Stimulated activated CD8-positive, alpha-beta memory T cell treated with anti-CD3 and anti-CD28 coated beads, Interleukin-15, amount 100 ng/mL, for 1 hour (primary cell): ENCODE results near the gene ZFYVE28.
A peak's percentile ranks its signal among the peaks of the same experiment; 100 is the strongest.

Source experiments
- DNase-seq: peaks from one replicate; pipeline ENCODE4 v3.0.0-alpha.2; 2020; ENCODE audit warnings: low read depth

Gene ZFYVE28

DNA sequence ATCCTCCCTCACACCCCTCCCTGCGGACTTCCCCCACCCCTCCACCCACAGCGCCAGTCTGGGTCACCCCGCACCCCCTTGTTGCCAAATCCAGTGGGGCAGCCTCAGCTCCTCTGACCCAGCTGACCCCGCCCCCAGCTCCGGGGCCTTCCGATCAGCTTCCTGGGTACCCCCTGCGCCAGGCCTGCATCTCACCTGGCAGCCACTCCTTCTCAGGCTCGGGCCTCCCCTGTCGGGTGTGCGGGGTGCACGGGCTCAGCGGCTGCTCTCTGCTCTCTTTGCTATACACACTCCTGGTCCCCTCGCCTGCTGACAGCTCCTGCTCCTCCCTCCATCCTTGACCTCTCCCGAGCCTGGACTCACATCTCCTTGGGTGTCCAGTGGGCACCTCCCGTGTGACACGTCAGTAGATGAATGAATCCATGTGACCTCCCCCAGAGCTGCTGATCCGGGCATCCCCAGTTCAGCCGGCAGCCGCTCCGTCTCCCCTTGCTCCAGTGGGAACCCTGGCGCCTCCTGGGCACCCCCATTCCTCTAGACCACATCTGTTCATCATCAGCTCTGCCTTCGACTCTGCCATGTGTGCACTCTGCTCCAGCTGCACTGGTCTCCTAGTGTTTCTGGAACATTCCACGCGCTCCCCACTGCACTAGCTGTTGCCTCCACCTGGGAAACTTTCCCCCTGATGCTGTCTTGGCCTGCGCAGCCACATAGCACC is 10.2 kb upstream of the ZFYVE28 start:
- DNase-seq = no peak

DNA sequence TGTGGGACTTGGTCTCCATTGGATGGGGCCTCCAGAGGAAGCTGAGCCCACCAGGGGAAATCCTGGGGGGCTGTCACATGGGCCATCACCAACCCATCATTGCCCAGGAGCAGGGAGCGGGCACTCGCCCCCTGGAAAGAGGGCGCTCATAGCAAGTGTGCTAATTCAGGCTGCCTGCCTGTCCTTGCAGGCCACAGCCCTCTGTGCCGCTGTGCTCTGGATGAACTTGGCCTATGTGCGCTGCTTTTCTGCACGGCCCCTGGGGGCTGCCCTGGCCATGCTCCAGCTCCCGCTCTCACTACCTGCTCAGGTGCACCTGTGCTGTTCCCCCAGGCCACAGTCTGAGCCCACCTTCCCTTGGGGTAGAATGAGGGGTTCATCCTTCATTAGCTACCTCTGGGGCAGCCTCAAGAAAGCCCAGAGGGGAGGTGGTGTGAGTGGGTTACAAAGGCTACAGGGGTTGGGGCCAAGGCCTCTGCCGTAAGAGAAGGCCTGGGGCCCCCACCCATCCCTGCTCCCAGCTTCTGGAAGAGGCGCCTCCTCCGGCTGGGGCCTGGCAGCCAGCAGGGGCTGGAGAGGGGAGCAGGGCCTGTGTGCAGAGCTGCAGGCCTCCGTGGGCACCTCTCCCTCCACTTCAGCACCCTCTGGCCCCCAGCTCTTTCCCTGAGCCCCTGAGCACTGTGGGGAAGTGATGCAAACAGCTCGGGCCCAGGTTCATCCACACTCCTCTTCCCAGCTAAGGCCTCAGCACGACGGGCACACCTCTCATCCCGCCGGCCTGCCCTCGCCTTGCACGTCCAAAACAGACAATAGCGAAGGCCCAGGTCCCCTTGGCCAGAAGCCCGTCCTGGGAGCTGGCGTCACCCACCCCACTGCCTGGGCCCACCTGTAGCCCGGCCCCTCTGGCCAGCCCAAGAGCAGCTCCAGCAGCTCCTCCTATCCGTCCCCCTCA is 9.2 kb upstream of the ZFYVE28 start:
- DNase-seq = no peak

DNA sequence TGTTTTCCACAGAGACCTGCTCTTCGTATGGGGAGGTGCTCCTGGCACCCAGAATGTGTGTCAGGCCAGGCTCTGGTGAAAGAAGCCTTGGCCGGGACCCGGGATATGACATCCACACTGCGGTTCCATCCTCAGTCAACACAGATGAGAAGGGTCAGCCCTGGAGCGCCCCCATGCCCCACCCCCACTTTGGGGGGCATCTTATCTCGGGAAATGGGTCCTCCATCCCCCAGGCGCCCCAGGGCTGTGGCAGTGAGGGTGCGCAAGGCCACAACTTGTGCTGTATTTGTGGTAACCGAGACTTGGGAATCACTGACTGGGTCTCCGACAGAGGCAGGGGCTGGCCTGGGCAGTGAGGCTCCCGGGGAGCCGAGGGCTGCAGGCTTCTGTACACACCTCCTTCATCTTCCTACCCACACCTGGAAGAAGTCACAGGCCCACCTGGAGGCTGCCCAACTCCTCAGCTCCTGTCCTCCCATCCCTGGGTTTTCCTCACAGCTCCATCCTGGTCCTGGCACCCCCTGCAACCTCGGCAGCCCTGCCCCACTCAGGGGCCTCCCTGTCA is 8.3 kb upstream of the ZFYVE28 start:
- DNase-seq = no peak

DNA sequence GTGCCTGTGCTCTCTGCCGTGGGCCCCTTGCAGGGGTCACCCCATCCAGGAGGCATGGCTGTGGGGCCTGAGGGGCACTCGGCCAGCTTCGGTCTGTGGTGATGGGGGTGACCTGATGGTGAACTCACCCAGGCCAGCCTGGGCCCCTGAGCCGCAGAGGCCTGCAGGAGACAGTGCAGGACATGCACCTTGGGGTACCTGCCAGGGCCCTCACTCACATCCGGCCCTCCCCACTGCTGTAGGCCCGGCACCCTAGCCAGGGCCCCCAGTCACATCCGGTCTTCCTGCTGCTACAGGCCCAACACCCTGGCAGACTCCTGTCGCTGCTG is 7.6 kb upstream of the ZFYVE28 start:
- DNase-seq = no peak

DNA sequence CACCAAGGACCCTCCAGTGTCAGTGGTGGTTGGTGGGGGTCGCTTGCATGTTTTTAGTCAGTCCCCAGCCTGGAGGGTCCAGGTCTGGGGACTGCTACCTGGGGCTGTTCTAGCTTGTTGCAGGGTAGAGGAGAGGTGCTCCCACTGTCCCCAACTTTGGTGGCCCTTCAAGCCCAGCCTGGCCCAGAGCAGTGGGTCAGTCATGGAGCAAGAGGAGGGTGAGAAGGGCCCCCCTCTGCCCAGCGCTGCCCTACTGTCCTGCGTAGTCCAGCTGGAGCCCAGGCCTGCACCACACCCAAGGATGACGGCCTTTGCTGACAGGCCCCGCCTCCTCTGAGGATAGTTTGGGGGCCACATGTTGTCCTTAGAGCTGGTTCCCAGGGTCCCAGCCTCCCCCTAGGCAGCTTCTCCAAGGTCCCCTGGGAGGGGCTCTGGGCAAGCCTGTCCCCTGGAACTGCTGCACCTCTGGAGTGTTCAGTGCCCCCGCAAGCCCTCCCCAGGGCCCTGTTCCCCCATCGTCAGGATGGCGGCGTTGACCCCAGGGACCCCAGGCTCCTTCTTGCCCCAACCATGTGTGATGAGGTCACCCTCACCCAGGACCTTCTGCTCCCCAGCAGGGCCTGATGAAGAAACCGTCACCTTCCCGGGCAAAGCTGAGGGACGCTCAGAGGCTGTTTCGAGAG is 7.1 kb upstream of the ZFYVE28 start:
- DNase-seq = no peak

DNA sequence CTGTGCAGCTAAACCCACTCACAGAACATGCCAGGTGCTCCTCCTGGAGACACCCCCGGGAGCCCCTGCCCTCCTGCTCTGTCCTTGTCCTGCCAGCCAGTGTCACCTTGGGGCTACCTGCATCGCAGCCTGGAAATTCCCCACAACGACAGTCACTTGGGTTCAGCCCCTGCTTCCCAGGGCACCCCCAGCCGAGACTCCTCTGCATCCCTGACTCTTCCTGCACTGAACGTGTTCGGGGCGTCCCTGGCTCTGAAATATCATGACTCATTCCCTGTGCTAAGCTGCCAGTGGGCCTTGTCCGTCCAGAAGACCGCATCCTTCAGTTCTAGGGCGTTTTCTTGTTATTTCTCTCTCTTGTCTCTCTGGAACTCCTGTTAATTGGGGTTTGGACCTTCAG is 6.1 kb upstream of the ZFYVE28 start:
- no peak for DNase-seq

DNA sequence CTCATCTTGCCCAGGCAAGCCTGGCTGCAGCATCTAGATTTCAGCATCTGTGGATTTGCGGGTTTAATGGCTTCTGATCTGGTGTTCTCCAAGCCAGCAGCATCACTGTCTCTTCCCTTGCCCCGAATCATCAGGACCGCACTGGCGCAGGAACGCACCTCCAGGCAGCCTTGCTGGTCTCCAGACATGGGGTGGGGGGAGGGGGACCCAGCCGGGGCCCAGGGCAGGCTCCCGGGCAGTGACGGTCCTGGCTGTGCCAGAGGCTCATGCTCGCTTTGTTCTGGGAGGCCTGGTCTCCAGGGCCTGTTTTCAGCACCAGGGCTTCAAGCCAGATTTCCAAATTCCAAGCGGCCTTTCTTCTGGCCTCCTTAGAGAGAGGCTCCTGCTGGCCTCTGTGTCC is 5.2 kb upstream of the ZFYVE28 start:
- DNase-seq = no peak

DNA sequence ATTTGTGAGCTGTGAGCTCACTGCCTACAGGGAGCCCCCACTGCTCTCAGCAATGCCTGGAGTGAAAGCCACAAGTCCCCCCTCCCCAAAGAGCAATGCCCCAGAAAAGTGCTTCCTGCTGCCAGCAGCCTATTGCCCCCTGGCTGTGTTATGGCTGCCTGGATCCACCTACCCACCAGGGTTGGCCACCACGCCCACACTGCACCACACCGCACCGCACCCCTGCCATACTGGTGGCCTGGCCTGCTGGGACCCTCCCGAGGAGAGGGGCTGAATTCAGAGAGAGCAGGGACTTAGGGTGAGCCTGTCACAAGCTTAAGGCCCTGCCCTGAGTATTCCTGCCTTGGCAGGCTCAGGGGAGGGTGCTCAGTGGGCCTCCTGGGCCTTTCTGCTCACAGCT is 4.6 kb upstream of the ZFYVE28 start:
- no peak for DNase-seq

DNA sequence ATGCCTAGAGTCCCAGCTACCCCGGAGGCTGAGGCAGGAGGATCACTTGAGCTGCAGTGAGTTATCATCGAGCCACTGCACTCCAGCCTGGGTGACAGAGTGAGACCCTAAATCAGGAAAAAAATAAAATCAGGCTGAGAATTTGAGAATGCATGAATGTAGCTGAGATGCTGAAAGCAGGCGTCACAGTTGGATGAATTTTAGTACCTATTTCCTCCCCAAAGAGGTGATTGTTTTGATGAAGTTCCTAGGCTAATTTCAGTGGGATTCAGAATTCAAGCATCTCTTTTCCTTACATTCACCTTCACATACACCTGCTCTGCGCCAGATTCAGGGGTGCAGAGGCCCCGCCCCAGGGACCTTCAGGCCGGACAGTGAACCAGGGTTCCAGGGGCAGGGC is 3.5 kb upstream of the ZFYVE28 start:
- DNase-seq = no peak

DNA sequence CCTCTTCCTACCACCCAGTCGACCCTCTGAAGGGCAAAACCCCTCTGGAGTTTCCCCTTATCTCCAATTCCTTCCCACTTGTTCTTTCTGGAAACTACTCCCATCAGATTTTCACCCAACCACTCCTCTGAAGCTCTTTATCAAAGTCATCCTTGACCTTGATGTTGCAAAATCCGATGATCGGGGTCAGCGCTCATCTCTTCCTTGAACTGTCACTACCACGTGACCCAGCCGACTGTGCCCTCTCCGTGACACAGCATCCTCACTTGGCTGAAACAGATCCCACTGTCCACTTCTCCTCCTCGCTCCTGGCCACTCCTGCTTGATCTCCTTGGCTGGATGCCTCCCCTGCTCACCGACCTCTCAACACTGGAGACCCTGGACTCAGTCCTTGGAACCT is 1.4 kb upstream of the ZFYVE28 start:
- no peak for DNase-seq

DNA sequence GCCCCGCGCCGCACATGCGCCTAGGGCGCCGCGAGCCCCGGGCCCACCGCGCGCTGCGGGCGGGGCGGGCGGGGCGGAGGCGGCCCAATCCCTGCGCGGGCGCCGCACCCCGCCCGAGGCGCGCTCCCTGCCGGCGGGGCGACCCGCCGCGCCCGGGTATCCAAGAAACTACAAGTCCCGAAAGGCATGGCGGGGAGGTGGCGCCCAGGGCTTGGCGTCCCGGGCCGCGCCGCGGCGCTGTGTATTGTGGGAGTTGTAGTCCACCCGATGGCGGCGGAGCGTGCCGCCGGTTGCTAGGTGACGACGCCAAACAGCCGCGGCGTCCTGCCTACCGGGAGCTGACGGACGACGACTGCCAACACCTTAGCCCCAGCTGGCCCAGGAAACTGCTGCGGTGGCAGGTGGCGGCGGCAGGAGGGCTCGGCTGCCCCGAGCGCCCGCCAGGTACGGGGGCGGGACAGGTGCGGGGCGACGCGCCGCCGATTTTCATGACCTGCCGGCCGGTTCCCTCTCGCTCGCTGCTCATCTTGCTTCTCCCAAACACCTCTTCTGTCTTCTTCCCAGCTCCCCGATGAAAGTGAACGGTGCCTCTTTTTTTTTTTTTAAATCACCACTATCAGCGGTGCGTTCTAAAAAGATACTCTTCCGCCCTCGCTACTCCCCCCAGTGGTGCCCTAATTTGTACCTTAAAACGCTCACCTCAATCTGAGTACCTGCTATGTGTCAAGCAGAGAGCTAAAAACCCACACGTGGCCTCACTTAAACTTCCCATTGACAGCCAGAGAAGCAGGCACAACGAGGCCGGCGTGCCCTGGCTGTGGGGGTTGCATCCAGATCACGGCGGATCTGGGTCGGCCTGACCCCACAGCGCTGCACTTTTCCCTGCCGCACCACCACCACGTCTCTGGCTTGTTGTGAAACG is 466 bp upstream of the ZFYVE28 start, which contains the start of gene CFAP99:
Gene CFAP99, plus strand, starts transcription at position 306 of the 922 bp plus-strand sequence.
- DNase-seq = peak; percentile 97

DNA sequence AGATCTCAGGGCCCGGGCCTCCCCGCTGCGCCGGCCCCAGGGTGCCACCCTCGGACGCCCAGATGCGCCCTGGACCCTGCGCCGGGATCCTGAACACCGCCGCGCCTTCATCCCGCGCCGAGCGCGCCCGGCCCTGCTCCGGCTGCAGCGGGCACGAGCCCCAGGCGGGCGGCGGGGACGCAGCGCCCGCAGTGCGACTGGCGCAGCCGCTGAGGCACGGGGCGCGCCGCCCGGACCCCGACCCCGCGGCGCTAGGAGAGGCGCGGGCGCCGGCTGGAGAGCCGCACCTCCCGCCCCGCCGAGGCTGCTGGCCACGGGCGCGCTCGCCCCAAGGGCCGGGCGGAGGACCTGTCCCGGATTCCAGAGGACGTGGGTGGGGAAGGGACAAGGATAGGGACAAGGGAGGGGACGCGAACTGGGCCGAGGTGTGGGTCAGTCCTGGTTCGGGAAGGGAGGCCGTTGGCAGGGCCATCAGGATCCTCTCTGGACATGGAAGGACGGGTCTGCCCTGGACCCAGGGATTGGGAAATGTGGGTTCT is 1.1 kb downstream of the ZFYVE28 start:
- no peak for DNase-seq

DNA sequence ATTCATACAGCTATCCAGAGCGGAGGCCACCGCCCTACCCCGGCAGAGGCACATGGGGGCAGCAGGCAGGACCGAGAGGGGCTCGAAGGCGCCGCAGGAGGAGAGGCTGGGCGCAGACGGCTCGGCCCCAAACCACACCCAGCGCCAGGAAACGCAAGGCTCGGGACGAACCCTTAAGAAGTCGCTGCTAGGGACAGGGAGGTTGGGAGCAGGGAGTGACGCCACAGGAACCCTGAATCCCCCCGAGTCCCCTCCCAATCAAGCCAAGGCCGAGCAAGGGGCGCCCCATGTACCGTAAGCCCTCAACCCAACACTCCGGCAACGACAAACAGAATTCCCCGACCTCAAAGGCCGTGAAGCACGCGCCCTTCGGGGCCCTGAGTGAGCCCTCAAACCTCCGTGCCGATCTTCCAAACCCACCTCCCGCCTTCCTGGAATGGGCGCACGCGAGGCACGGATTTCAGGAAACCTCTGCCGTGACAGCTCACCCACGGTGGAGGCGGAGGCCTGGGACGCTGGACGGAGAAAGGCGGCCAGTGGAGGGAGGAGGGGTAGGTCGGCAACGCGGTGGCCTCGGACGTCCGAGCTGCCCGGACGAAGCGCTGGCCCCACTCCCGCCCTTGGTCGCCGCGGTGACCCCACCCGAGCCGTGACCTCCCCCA is 1.8 kb downstream of the ZFYVE28 start:
- no peak for DNase-seq

DNA sequence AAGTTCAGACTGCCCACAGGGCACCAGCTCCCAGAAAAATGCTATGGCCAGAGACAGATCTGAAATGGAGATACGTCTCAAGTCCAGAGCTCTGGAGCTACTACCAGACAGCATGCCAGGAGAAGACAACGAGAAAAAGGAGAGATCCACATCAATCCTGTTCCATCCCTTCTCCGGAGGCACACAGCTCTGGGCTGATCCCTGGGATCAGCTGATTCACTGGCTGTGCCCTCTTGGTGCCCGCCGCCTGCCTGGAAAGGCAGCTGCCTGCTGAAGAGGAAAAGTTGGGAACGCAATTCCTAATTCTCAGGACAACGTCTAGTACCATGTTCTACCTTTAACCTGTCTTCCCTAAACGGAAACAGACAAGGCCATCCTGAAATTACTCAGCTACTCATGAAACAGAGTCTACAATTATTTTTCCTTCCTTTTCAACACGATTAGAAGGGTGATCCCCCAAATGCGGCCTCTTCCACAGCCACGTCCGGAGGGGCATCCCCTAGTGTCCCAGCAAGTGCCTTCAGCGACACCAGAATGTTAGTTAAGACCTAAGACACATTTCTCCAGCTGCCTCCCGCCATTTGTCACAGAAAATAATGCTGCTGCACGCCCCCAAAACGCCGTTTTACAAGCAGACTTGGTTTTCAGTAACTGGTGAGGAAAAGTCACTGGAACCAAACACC is 2.4 kb downstream of the ZFYVE28 start:
- DNase-seq = no peak

DNA sequence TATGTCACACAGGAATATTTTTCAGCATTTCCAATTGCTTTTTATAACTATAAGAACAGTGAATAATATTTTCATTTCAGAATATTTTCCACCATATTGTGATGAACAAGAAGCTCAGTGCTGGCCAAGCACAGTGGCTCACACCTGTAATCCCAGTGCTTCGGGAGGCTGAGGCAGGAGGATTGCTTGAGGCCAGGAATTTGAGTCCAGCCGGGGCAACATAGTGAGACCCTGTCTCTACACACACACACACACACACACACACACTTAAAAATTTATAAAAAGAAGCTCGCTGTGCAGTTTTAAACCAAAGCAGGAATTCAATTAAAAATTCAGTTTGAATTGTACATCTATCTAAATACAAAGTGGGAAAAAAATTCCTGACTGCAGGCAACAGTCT is 3.2 kb downstream of the ZFYVE28 start:
- DNase-seq = no peak

DNA sequence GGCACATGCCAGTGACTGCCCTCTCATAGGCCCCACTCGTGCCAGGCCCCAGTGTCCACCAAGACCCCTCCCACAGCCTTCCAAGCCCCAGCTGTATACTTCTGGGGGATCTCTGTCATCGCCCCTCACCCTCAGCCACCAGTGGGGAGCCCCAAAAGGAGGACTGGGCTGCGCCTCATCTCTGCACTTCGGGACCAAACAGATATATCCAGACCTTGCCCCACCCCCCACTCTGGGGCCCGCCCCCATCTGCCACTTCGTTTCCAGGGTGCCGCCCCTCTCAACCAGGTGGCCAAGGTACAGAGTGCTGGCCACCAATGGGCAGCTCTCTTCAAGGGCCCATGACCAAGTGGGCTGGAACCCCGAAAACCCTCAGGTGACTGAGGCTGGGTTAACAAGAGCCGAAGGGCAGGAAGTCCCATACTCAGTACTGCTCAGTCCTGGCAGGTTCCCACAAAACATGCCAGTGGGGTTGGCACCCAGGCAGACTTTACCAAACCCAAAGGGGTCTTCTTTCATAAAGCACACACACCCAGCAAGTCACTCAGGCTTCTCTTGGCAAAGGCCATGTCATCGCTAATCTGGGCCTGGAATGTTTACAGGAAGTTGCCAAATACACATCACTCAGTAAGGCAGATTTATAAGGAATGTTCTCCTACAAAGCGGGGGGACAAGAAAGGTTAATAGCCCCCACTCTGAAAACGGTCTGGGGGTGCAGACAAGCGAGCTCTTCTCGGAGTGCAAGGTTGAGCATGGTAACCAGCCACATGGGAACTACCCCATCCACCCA is 4.4 kb downstream of the ZFYVE28 start:
- DNase-seq = no peak

DNA sequence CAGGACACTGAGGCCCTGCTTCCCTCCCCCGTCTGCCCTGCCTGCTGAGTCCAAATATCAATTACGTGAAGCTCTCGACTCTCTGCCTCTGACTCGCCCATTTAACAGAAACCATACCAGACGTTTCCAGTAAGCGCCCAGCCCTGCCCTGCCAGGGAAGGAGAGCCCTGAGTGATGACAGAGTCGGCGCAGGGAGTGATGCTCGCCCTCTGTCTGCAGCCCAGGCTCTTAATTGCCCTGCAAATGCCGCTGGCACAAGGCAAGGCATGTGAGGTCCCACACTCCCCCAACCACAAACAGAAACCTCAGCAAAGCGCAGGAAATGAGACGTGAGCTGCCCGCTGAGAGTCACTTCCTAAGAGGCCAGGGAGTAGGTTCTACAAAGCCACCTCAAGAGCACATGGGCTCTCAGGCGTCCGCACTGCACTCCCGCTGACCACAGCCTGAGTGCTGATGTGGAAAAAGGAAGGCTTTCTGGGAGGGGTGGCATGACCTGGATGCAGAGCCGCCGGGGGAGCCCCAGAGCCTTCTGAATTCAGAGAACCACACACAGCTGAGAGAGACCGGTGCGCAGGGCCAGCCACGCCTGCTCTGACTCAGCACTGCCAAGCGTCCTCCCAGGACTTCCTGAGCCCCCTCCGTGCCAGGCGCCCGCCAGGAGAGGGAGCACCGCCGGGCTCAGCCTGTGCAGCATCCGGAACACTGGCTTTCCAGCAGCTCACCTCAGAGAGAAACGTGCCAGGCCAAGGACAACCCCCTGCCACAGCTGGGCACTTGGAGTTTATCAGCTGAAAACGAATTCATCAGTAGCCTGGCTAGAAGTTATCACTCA is 5.3 kb downstream of the ZFYVE28 start:
- DNase-seq = peak; percentile 75

DNA sequence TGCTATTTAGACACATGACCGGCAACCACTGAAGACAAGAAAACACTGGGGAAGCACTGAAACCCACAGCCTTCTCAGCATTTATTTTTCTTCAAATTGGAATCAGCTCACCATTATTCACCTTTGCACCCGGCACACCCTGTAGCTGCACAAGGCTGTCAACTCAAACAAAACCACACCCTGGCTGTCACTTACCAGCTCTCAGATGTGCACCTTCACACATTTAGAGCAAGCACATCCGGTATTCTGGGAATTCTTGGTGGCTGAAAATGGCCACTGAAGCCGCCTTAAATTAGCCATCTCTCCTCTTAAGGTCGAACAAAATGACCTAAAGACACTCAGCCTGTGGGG is 5.9 kb downstream of the ZFYVE28 start:
- DNase-seq = peak; percentile 38
